Tibial artery (tissue), 4 donors: ENCODE results near the gene ATP6V0E1.
A peak's percentile ranks its signal among the peaks of the same experiment; 100 is the strongest.

ENCODE experiments used
- DNase-seq, 2 donors: peaks; one replicate each; pipeline ENCODE4 v3.0.0-alpha.2; 2019
- H3K27ac ChIP-seq, 2 donors: fragments of 200-600 bp; sonication (generic) in 1 of 2; 1 replicate in 1 of 2; 2 replicates in 1 of 2; pipeline ENCODE4 v1.5.1; 2018 to 2019; ENCODE audit warnings: mild to moderate bottlenecking in 1 of 2
- H3K27me3 ChIP-seq, 2 donors: fragments of 200-600 bp; sonication (generic) in 1 of 2; one replicate each; pipeline versions ENCODE4 v1.5.1 to v1.6.0; 2016 to 2019
- H3K36me3 ChIP-seq, 3 donors: fragments of 200-600 bp; sonication (generic) in 2 of 3; one replicate each; pipeline ENCODE4 v1.5.1; 2016 to 2019; ENCODE audit warnings: mild to moderate bottlenecking in 2 of 3
- H3K4me1 ChIP-seq, 4 donors: fragments of 200-600 bp; sonication (generic) in 2 of 4; 1 replicate in 3 of 4; 2 replicates in 1 of 4; pipeline ENCODE4 v1.5.1; 2016 to 2019
- H3K4me3 ChIP-seq, 2 donors: fragments of 200-600 bp; sonication (generic) in 1 of 2; 1 replicate in 1 of 2; 2 replicates in 1 of 2; pipeline ENCODE4 v1.5.1; 2018 to 2019; ENCODE audit warnings: mild to moderate bottlenecking in 2 of 2
- H3K9me3 ChIP-seq, 3 donors: fragments of 200-600 bp; sonication (generic) in 1 of 3; one replicate each; pipeline ENCODE4 v1.5.1; 2016 to 2019
- intact Hi-C: fragments of 100-400 bp; cut with DNase I; formaldehyde crosslinking; loops from one replicate; pipeline ENCODE4 v1.15.0; 2023; ENCODE audit warnings: low total_unique reads
- TF ChIP-seq, protein P1 (sequence below), 2 experiments: fragments of 200-600 bp in 1 of 2; fragments of 450-650 bp in 1 of 2; IDR thresholded peaks; one replicate each; pipeline ENCODE4 v1.5.1; 2017 to 2019; ENCODE audit warnings: antibody characterized with exemption in 2 of 2, mild to moderate bottlenecking in 1 of 2, moderate library complexity in 1 of 2

The ATP6V0E1 gene

DNA sequence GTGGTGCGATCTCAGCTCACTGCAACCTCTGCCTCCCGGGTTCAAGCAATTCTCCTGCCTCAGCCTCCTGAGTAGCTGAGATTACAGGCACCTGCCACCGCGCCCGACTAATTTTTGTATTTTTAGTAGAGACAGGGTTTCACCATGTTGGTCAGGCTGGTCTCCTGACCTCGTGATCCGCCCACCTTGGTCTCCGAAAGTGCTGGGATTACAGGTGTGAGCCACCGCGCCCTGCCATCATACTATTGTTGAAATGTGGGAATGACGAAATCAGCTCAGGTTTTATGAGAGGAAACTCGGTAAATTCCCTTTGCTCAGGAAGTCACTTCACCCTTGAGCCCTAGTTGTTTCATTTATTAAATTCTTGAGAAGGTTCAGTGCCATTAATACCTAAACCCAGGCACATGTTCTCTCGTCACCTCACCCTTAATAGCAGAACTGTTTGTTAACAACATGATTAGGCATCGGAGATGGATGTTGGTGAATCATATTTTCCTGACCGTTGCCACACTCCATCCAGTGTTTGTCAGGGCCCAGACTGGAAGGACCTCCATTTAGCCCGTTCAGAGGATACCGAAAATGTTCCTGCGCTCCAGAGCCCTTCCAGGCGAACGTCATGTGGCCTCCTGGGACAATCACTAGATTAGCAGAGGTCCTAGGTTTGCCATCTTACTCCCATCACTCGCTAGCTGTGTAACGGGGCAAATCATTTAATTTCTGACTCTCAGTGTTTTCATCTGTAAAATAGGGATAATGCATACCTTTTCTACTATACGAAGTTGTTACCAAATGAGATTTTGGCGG lies 52.5 kb downstream of the ATP6V0E1 start:
- TF ChIP-seq, protein P1, sequence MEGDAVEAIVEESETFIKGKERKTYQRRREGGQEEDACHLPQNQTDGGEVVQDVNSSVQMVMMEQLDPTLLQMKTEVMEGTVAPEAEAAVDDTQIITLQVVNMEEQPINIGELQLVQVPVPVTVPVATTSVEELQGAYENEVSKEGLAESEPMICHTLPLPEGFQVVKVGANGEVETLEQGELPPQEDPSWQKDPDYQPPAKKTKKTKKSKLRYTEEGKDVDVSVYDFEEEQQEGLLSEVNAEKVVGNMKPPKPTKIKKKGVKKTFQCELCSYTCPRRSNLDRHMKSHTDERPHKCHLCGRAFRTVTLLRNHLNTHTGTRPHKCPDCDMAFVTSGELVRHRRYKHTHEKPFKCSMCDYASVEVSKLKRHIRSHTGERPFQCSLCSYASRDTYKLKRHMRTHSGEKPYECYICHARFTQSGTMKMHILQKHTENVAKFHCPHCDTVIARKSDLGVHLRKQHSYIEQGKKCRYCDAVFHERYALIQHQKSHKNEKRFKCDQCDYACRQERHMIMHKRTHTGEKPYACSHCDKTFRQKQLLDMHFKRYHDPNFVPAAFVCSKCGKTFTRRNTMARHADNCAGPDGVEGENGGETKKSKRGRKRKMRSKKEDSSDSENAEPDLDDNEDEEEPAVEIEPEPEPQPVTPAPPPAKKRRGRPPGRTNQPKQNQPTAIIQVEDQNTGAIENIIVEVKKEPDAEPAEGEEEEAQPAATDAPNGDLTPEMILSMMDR (IDR thresholded peaks at IDR 0.05), result no peak
- H3K4me3 ChIP-seq, result no peak overlapping the region
- peaks cover 0 to 33% (median 11%) of the 10 kb centered on the region in 4 donors for H3K4me1 ChIP-seq
- intact Hi-C loops, result no loop called here
- no peaks in the 10 kb centered on the region for H3K9me3 ChIP-seq
- DNase-seq, result no peak
- peaks cover 0 to 15% (median 0%) of the 10 kb centered on the region in 3 donors for H3K36me3 ChIP-seq
- H3K27ac ChIP-seq, result peak overlapping the region; percentile 41 to 56
- H3K27me3 ChIP-seq, result no peaks in the 10 kb centered on the region

DNA sequence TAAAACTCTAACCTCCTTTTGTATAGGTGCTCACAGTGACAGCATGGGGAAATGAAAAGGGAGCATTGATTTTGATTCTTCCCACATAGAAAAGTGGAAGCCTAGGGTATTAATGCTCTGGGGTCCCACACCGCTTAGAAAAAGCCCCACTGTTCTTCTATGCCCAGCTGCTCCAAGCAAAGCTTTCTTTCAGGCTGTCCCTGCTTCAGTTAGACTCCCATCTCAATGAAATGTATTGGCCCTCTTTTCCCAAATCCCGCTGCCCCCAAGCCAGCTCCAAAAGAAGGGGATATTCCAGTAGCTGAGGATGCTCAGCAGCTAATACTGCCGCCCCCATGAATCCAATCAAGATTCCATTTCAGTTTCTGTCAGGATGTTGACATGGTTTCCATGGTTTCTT lies 55.6 kb downstream of the ATP6V0E1 start:
- H3K27me3 ChIP-seq, result no peaks in the 10 kb centered on the region
- intact Hi-C loops, result no loop called here
- TF ChIP-seq, protein P1 (IDR thresholded peaks at IDR 0.05), result no peak

DNA sequence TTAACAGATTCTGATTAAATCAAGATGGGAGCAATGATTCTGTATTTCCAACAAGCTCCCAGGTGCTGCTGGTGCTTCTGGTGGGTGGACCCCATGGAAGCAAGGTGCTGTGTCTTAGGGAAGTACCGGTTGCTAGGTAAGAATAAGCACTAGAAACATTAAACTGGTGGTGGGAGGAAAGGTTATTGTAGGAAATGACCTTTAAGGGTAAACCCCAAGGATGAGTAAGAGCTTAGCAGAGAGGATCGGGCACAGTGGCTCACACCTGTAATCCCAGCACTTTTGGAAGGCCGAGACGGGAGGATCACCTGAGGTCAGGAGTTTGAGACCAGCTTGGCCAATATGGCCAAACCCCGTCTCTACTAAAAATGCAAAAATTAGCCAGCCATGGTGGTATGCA lies 56.4 kb downstream of the ATP6V0E1 start:
- Histone ChIP-seq H3K27ac (no peak overlapping the region), H3K9me3 (no peaks in the 10 kb centered on the region), H3K36me3 (peaks cover 0 to 10% (median 0%) of the 10 kb centered on the region in 3 donors), H3K4me1 (peaks cover 0 to 30% (median 11%) of the 10 kb centered on the region in 4 donors), H3K27me3 (no peaks in the 10 kb centered on the region), H3K4me3 (no peak overlapping the region)
- intact Hi-C loops, result no loop called here
- TF ChIP-seq, protein P1 (IDR thresholded peaks at IDR 0.05), result no peak
- no peak for DNase-seq

More for the DNA sequence above, 55.6 kb downstream of the ATP6V0E1 start:
- Histone ChIP-seq H3K36me3 (peaks cover 0 to 15% (median 0%) of the 10 kb centered on the region in 3 donors), H3K4me1 (peaks cover 0 to 33% (median 11%) of the 10 kb centered on the region in 4 donors), H3K4me3 (no peak overlapping the region), H3K27ac (no peak overlapping the region), H3K9me3 (no peaks in the 10 kb centered on the region)
- DNase-seq, result no peak

DNA sequence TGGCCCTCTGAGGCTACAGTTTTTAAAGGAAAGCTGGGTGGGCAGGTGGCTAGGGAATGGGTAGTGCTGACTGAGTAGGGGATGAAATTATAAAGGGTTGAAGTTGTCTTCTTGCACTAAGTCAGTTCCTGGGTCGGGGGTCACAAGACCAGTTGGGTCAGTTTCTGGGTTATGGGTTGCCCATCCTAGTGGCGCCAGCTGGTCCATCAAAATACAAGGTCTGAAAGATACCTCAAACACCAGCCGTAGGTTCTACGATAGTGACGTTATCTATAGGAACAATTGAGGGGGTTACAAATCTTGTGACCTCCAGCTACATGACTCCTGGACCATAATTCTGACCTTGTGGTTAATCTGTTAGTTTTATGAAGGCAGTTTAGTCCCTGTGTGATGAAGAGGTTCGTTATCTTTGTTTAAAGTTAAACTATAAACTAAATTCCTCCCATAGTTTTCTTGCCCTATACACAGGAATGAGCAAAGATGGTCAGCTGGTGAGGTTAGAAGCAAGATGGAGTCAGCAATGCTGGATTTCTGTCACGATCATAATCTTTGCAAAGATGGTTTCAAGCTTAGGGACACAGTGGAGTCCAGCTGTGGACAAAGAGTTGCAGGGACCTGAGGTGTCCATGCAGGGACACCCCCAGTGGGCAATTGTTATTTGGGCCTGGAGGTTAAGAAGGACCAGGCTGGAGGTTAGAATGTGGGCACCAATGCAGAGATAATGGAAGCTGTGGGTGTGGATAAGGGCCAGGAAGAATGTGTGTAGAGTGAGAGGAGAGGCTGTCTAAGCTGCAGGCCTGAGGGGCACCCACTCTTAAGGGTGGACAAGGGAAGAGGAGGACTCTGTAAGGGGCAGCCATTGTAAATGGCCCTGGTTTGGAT lies 58.6 kb downstream of the ATP6V0E1 start:
- Histone ChIP-seq H3K27me3 (no peaks in the 10 kb centered on the region), H3K36me3 (no peaks in the 10 kb centered on the region), H3K4me1 (peaks cover 0 to 9% (median 0%) of the 10 kb centered on the region in 4 donors), H3K9me3 (no peaks in the 10 kb centered on the region), H3K27ac (no peak overlapping the region), H3K4me3 (no peak overlapping the region)
- intact Hi-C loops, result no loop called here
- no peak for DNase-seq
- TF ChIP-seq, protein P1 (IDR thresholded peaks at IDR 0.05), result no peak

DNA sequence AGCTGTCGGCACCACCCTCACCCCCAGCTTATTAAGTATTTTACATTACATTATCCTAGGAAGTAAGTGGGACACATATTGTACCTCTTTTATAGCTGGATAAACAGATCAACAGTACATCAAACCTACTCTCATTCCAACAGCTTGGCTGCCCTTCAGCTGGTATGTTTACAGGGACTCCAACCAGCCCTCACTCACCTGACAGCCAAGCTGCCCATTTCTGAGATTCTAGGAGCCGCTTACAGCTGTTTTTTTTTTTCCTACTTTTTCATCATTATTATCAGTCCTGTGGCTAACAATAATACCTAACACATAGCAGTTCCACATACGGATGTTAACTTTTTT lies 59.2 kb downstream of the ATP6V0E1 start:
- Histone ChIP-seq H3K27me3 (no peaks in the 10 kb centered on the region), H3K4me1 (peaks cover 0 to 3% (median 0%) of the 10 kb centered on the region in 4 donors), H3K27ac (no peak overlapping the region), H3K9me3 (no peaks in the 10 kb centered on the region), H3K4me3 (no peak overlapping the region), H3K36me3 (no peaks in the 10 kb centered on the region)
- TF ChIP-seq, protein P1 (IDR thresholded peaks at IDR 0.05), result no peak
- intact Hi-C loops, result no loop called here
- DNase-seq, result no peak
